Suprapubic skin (tissue), 4 donors: ENCODE results near the gene OR52J3. TPM values are rescaled to one million over a fixed set of nuclear protein-coding genes. Genes with fewer than 3 reads are reported as not detected.
"Not testable (repeated sequence)": the region's sequence is repeated elsewhere in the genome, so short reads cannot be mapped to it uniquely, and the experiment has no call there.

ENCODE experiments used
- DNase-seq, 2 donors: peaks; one replicate each; pipeline ENCODE4 v3.0.0-alpha.2; 2019; ENCODE audit warnings: low spot score in 2 of 2
- H3K27ac ChIP-seq: fragments of 200-600 bp; sonication (generic); one replicate; pipeline ENCODE4 v1.5.1; 2019
- H3K27me3 ChIP-seq: fragments of 200-600 bp; sonication (generic); one replicate; pipeline ENCODE4 v1.5.1; 2019
- H3K36me3 ChIP-seq: fragments of 200-600 bp; sonication (generic); one replicate; pipeline ENCODE4 v1.5.1; 2019
- H3K4me1 ChIP-seq: fragments of 200-600 bp; sonication (generic); one replicate; pipeline ENCODE4 v1.5.1; 2019
- H3K4me3 ChIP-seq: fragments of 200-600 bp; sonication (generic); one replicate; pipeline ENCODE4 v1.5.1; 2019; ENCODE audit warnings: mild to moderate bottlenecking
- H3K9me3 ChIP-seq: fragments of 200-600 bp; sonication (generic); one replicate; pipeline ENCODE4 v1.5.1; 2019
- EP300 ChIP-seq: sonication (generic); formaldehyde crosslinking; IDR thresholded peaks from one replicate; pipeline ENCODE4 v1.6.1; 2017; ENCODE audit warnings: antibody characterized with exemption
- POLR2A ChIP-seq, 2 donors: fragments of 450-650 bp; IDR thresholded peaks; one replicate each; pipeline ENCODE4 v1.6.1; 2017; ENCODE audit warnings: antibody characterized with exemption in 2 of 2, mild to moderate bottlenecking in 2 of 2, moderate library complexity in 2 of 2
- POLR2AphosphoS5 ChIP-seq, 3 donors: sonication (generic); formaldehyde crosslinking; IDR thresholded peaks; one replicate each; pipeline ENCODE4 v1.6.1; 2017; ENCODE audit warnings: antibody characterized with exemption in 3 of 3
- WGBS: methylation state at CpG from one replicate; pipeline ENCODE4 v1.1.5; 2018; 5-methylcytosine and 5-hydroxymethylcytosine counted together
- total RNA-seq, 4 donors: library from RNA; depleted of rRNA; stranded (reverse); fragments of >200 nt; gene quantifications; one replicate each; pipeline ENCODE4 v1.1.0, GENCODE V29; 2016
- TF ChIP-seq, protein P1 (sequence below), 2 donors: fragments of 200-600 bp in 1 of 2; fragments of 450-650 bp in 1 of 2; sonication (generic) in 1 of 2; IDR thresholded peaks; one replicate each; pipeline ENCODE4 v1.5.1; 2016 to 2019; ENCODE audit warnings: antibody characterized with exemption in 2 of 2, mild to moderate bottlenecking in 1 of 2, moderate library complexity in 1 of 2

OR52J3 gene
- total RNA-seq, 4 donors from 2014 or later = not detected

DNA sequence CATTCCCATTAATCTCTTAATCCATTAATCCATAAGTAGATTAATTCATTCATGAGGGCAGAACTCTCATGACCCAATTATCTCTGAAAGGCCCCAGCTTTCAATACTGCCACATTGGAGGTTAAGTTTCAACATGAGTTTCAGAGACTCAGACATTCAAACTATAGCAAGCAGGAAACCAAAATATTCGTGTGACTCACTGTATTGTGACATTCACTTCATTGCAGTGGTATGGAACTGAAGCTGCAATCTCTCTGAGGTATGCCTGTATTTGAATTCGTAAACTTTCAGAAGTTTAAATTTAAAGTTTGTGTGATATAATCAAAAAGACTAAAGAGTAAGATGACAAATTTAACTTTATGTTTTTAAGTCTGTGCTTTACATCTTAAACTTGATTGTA is 2.9 kb upstream of the OR52J3 start:
- DNase-seq = no peak
- no peaks in the 10 kb centered on the region for H3K27me3 ChIP-seq
- H3K4me1 ChIP-seq = no peaks in the 10 kb centered on the region
- no peak overlapping the region for H3K27ac ChIP-seq
- WGBS = 61% methylated on average over 2 of the region's 2 CpGs
- no peaks in the 10 kb centered on the region for H3K9me3 ChIP-seq
- no peak overlapping the region for H3K4me3 ChIP-seq
- no peaks in the 10 kb centered on the region for H3K36me3 ChIP-seq
- no peak for TF ChIP-seq EP300
- TF ChIP-seq, protein P1, sequence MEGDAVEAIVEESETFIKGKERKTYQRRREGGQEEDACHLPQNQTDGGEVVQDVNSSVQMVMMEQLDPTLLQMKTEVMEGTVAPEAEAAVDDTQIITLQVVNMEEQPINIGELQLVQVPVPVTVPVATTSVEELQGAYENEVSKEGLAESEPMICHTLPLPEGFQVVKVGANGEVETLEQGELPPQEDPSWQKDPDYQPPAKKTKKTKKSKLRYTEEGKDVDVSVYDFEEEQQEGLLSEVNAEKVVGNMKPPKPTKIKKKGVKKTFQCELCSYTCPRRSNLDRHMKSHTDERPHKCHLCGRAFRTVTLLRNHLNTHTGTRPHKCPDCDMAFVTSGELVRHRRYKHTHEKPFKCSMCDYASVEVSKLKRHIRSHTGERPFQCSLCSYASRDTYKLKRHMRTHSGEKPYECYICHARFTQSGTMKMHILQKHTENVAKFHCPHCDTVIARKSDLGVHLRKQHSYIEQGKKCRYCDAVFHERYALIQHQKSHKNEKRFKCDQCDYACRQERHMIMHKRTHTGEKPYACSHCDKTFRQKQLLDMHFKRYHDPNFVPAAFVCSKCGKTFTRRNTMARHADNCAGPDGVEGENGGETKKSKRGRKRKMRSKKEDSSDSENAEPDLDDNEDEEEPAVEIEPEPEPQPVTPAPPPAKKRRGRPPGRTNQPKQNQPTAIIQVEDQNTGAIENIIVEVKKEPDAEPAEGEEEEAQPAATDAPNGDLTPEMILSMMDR (IDR thresholded peaks at IDR 0.05) = no peak
- TF ChIP-seq POLR2AphosphoS5 (IDR thresholded peaks at IDR 0.05) = no peak
- no peak for TF ChIP-seq POLR2A (IDR thresholded peaks at IDR 0.05)

DNA sequence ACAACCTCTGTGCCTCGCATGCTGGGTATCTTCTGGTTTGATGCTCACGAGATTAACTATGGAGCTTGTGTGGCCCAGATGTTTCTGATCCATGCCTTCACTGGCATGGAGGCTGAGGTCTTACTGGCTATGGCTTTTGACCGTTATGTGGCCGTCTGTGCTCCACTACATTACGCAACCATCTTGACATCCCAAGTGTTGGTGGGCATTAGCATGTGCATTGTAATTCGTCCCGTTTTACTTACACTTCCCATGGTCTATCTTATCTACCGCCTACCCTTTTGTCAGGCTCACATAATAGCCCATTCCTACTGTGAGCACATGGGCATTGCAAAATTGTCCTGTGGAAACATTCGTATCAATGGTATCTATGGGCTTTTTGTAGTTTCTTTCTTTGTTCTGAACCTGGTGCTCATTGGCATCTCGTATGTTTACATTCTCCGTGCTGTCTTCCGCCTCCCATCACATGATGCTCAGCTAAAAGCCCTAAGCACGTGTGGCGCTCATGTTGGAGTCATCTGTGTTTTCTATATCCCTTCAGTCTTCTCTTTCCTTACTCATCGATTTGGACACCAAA is 516 bp downstream of the OR52J3 start:
- Histone ChIP-seq H3K4me1 (no peaks in the 10 kb centered on the region), H3K4me3 (no peak overlapping the region), H3K27me3 (no peaks in the 10 kb centered on the region), H3K9me3 (no peaks in the 10 kb centered on the region), H3K36me3 (no peaks in the 10 kb centered on the region), H3K27ac (no peak overlapping the region)
- TF ChIP-seq, protein P1 (IDR thresholded peaks at IDR 0.05) = no peak
- TF ChIP-seq POLR2A (IDR thresholded peaks at IDR 0.05) (no peak), POLR2AphosphoS5 (IDR thresholded peaks at IDR 0.05) (no peak), EP300 (no peak)
- DNase-seq = no peak
- 84% methylated on average over 15 of the region's 15 CpGs for WGBS

DNA sequence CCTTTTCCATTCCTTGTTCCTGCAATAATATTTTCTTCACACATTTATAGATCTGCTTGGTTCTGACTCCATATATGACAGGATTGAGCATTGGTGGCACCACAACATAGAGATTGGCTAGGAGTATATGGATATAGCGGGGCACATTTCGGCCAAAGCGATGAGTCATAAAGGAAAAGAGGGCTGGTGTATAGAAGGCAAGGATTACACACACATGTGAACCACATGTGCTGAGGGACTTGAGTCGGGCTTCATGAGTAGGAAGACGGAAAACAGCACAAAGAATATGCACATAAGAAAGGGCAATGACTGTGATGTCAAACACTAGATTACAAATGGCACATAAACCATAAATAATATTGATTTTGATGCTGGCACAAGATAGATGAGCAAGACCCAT is 12.4 kb downstream of the OR52J3 start:
- not testable (repeated sequence) for DNase-seq, H3K4me1 ChIP-seq, H3K27ac ChIP-seq, H3K27me3 ChIP-seq, H3K4me3 ChIP-seq, H3K36me3 ChIP-seq, H3K9me3 ChIP-seq
- 67% methylated on average over 5 of the region's 5 CpGs for WGBS

DNA sequence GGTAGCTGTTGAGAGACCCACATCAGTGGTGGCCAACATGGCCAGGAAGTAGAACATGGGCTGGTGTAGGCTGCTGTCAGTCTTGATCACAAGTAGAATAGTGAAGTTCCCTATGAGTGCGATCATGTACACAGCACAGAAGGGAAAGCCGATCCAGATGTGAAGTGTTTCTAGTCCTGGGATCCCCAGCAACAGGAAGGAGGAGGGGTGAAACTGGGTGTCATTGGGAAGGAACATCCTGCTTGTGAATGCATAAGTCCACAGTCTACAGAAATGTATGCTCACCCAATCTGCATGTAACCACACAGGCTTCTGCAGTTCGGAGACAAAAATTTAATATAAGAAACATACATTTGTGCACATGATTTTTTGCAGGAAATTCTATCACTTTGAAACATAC is 13.1 kb downstream of the OR52J3 start, which contains the start of gene OR52E2:
TSS of gene OR52E2 (minus strand) at position 237 of the 400 bp plus-strand sequence. CDS start at position 237, 0 bp downstream.
- no peak for DNase-seq

DNA sequence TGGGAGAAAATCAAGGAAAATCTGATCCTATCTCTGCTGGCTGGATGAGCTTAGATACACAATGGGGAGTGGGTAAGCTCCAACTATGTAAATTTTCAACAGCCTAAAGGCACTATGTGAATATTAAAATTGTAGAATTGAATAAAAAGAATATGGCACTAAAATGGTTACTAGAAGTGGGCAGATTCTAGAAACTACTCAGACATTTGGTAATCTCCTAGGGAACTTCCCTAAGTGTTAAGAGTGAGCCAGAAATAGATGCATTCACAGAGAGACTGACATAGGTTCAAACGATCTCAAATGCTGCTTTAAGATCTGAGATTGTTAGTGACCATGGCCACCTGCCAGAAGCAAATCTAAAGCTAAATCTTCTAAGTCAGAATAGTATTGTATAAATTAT is 18.7 kb downstream of the OR52J3 start:
- no peak for DNase-seq
- Histone ChIP-seq H3K4me3 (no peak overlapping the region), H3K36me3 (no peaks in the 10 kb centered on the region), H3K27ac (no peak overlapping the region), H3K4me1 (no peaks in the 10 kb centered on the region), H3K9me3 (no peaks in the 10 kb centered on the region), H3K27me3 (no peaks in the 10 kb centered on the region)
- TF ChIP-seq POLR2AphosphoS5 (IDR thresholded peaks at IDR 0.05) (no peak), EP300 (no peak), POLR2A (IDR thresholded peaks at IDR 0.05) (no peak)
- TF ChIP-seq, protein P1 (IDR thresholded peaks at IDR 0.05) = no peak
- 0% methylated on average over 1 of the region's 1 CpG for WGBS

More for the DNA sequence above, 13.1 kb downstream of the OR52J3 start, which contains the start of gene OR52E2:
- Histone ChIP-seq H3K4me1 (no peaks in the 10 kb centered on the region), H3K36me3 (no peaks in the 10 kb centered on the region), H3K27ac (no peak within 1 kb of the TSS), H3K27me3 (no peaks in the 10 kb centered on the region), H3K4me3 (no peak within 1 kb of the TSS), H3K9me3 (no peaks in the 10 kb centered on the region)
- 53% methylated on average over 3 of the region's 3 CpGs for WGBS
- TF ChIP-seq, protein P1 (IDR thresholded peaks at IDR 0.05) = no peak
- TF ChIP-seq POLR2AphosphoS5 (IDR thresholded peaks at IDR 0.05) (no peak), EP300 (no peak), POLR2A (IDR thresholded peaks at IDR 0.05) (no peak)

DNA sequence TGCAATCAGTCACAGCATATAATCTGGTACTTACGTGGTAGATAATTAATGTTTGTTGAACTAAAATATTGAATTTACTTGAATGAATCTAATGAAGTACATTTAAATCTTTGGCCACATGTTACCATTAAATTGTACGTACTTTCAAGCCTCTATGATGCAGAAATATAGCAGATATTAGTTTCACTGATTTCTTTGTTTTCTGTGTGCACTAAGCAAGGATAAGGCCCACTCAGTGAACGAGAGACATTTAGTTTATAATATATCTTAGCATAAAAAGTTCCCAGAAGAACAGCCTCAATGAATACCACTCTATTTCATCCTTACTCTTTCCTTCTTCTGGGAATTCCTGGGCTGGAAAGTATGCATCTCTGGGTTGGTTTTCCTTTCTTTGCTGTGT is 22.9 kb downstream of the OR52J3 start, which contains the start of gene OR52E1:
TSS of gene OR52E1 (plus strand) at position 301 of the 400 bp plus-strand sequence.
- DNase-seq = no peak
- no peaks in the 10 kb centered on the region for H3K36me3 ChIP-seq
- WGBS = 63% methylated on average over 3 of the region's 3 CpGs
- no peak within 1 kb of the TSS for H3K27ac ChIP-seq
- H3K9me3 ChIP-seq = no peaks in the 10 kb centered on the region
- no peak within 1 kb of the TSS for H3K4me3 ChIP-seq
- H3K27me3 ChIP-seq = no peaks in the 10 kb centered on the region
- TF ChIP-seq, protein P1 (IDR thresholded peaks at IDR 0.05) = no peak
- TF ChIP-seq EP300 (no peak), POLR2A (IDR thresholded peaks at IDR 0.05) (no peak), POLR2AphosphoS5 (IDR thresholded peaks at IDR 0.05) (no peak)
- H3K4me1 ChIP-seq = no peaks in the 10 kb centered on the region
